NCI-H748 (cell line): Measurements from ENCODE around the gene COL16A1.

Experiments used
- DNase-seq: peaks from one replicate; lab custom pipeline; 2025; ENCODE audit not compliant: unreplicated experiment; lab: John Stamatoyannopoulos, UW

The COL16A1 gene

DNA sequence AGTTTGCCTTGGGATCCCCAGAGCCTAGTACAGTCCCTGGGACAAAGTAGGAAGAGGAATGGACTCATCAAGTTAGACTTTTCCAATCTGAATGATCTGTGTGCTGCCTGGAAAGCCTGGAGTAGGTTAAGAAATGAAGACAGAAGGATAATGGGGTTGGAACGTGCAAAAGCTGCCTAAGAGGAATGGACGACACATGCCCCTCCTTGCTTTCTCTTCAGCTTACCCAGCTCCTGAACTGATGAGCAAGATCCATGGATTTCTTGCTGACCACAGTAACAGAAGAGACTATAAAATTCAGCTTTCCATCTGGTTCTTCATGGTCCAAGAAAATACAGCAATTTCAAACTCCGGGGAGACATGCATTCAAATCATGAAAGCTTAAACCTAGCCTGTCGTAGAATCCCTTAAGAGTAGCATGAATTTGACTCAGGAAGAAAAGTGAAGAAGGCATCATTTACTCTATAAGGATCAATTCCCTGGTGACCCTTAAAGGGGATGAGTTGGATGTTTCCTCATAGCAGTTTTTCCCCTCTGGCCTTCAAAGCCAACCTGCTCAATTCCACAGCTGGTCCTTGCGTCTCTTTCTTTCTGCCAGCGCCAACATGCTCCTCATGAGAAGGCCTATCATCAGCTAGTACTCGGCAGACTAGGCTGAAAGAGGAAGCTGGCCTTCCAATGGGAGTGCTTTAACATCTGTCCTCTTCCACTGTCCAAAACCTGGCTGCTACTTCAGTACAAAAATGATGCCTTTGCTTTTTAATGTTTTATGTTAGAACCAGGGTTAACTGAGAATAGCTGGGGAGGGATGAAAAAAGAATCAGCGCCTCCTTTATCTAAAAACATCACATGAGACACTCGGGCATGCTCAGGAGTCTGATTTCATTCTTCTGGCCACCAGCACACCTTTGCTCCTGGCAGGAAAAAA lies 53.4 kb downstream of the COL16A1 start:
- no peak for DNase-seq

DNA sequence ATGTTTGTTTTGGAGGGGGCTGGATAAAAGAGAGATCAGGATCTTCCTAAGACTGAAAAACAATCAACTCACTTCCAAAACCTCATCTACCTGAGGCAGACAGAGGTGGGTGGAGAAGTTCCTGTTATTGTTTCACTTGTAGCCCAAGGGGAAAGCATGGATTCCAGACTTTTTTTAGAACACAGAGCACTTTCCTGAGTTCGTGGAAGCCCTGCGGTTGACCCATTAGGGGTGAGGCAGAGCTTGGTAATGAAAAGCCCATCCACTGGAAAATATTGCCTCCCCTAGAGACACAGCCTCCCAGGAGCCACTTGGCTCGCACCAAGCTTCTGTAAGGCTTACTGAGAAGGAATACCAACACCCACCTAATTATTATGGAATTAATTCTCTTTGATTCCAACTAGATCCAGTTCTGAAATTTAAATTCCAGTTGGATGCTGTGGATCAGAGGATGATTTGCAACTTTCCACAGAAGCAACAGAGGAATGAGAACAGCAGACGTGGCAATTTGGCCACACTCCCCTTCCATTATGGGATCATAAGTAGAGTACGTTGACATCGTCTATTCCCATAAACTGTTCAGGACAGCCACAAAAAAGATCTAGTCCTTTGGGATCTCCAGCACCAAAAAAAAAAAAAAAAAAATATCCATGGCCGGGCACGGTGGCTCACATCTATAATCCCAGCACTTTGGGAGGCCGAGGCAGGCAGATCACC lies 55.0 kb downstream of the COL16A1 start:
- DNase-seq = no peak

DNA sequence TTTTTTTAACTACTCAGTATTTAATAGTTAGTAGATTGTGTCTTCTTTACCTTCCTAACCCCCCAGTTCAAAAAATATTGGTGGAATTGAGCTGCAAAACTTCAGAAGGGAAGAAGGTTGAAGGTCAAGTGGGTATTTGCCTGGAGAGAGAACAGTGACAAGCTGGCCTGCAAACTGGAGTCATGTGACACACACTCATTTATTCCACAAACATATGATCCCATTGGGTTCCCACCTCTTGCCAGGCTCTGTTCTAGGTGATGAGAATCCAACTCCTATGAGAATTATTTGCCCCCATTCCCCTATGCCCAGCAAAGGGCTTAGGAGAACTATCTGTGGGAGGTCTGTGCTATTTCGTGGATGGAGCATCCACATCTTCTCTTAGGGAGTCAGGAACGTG lies 55.6 kb downstream of the COL16A1 start:
- no peak for DNase-seq

DNA sequence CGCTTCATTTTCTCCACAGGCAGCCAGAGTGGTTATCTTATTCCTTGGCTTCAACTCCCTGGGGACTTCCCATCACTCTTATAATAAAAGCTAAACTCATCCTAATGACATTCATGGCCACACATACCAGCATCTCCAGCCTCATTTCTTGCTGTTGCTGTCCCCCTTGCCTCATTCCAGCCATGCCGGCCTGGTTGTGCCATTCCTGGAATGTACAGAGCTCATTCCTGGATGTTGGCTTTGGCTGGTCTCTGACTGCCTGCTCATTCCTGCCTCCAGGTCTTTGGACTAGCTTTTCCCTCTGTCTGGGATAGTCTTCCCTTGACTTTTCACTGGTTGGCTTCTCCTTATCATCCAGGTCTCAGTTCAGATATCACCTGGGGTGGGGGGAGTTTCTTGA lies 56.7 kb downstream of the COL16A1 start:
- no peak for DNase-seq

DNA sequence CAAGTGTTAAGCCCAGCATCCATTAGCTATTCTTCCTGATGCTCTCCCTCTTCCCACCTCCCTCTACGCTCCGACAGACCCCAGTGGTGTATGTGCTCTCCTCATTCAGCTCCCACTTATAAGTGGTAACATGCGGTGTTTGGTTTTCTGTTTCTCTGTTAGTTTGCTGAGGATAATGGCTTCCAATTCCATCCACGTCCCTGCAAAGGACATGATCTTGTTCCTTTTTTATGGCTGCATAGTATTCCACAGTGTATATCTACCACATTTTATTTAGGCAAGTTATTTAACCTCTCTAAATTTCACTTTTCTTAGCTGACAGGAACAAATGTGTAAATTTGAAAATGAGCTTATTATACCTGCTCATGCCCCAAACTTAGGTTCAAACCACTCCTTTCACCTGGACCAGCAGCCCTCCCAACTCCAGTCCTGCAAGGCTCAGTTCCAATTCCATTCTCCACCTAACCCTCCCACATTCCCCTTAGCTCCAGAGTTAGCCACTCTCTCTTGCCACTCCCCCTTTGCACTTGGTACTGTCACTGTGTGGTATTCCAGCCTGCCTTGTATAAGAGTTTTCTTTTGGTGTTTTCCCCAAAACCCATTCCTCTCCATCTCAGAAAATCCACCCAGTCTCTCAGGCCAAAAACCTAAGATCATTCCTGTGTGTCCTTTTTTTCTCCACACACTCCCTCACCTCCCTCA lies 57.4 kb downstream of the COL16A1 start:
- DNase-seq = no peak

DNA sequence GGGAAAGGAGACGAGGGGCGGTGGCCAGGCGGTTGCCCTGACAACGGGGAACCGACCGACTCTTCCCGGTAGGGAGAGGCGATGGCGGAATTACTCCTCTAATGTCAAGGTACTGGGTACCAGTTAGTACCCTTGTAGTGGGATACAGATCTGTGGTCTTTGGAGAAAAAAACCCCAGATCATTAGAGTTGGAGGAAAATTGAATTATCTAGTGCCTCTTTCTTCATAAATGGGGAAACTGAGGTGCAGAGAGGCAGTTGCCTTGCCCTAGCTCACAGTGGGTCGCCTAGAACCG lies 58.6 kb downstream of the COL16A1 start:
- no peak for DNase-seq

DNA sequence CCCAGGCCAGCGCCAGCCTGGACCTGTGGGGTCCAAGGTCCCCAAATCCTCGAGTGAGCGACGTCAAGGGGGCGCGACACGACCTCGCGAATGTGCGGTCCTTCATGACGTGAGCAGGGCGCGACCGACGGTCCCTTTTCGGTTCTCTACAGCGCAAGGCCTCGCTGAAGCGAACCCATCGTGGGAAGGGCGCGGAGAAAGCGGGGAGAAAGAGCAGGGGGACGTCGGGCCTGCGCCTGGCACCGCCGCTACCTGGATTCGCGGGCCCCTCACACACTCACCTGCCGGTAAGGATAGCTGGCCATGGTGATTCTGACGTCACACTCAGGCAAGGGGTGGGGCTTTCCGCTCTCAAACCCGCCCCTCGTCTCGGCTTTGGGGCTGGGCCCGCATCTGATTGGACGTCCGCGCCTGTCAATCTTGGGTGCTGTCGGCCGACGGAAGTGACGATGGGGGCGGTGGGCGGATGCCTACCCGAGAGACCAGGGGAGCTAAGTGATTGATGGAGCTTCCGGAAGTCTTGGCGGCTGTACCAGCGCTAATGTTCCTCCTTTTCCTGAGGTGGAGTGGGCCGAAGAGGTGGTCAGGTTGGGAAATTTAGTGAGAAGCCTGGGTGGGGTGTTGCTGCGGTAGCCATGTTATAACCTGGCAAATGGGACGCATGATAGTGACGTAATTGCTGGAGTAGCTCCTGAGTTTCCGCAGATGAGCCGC lies 59.1 kb downstream of the COL16A1 start, which contains the start of gene PEF1:
TSS of gene PEF1 (minus strand) at position 317 of the 714 bp plus-strand sequence. CDS start at position 305, 12 bp downstream.
- peak; percentile 98 for DNase-seq

DNA sequence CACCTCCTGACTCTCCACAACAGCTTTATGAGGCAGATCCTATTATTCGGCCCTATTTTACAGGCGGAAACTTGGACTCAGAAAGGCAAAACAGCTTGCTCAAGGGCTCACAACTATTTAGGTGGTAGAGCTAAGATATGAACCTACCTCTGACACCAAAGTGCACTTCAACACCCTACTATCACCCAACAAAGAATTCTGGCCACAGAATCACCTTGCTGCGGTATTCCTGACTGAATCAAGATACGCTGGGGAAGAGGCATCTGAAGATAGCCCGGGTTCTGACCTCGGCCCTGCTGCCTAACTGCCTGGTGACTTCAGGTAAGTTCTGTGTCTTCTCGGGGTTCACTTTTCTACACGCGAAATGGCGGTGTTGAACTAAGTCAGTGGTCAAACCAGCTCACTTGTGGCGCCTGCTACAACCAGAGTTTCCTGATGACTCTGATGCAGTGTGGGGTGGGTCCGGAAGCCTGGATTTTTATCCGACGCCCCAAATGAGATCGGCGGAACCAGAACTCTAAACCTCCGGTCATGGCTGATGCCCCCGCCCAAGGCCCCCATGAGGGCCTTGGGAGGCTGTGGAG lies 59.7 kb downstream of the COL16A1 start:
- DNase-seq = no peak

DNA sequence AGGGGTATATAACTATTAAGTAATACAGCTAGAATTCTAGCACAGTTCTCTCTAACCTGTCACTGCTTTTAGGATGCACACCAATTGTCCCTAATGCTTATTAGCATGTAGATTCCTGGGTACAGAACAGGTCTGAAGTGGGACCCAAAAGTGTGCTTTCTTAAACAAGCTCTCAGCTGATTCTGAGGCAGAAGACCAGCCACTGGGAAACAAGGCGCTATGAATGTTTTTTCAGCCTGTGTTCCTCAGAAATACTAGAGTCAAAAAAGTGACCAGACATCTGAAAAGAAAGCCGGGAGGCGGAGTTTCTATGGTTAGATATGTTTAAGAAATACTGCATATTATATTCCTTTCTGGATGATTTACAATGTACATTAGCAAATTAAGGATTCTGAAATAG lies 60.9 kb downstream of the COL16A1 start:
- DNase-seq = no peak

DNA sequence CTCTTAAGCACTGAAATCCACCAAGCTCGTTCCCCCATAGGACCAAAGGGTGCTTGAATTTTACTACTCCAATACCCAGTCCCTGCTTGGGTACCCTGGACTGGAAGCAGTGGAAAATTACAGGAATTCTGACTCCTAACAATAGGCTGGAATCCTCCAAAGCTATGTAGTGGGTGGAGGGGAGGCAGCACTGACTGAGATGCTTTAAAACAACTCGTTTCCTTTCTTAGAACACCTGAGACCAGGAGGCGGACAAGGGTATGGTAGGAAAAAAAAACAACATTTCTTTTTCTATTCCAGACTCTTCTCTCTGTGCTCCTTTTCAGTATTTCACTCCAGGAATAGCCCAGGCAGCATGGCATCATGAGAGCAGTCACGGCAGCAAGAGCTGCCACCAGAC lies 61.5 kb downstream of the COL16A1 start:
- no peak for DNase-seq

DNA sequence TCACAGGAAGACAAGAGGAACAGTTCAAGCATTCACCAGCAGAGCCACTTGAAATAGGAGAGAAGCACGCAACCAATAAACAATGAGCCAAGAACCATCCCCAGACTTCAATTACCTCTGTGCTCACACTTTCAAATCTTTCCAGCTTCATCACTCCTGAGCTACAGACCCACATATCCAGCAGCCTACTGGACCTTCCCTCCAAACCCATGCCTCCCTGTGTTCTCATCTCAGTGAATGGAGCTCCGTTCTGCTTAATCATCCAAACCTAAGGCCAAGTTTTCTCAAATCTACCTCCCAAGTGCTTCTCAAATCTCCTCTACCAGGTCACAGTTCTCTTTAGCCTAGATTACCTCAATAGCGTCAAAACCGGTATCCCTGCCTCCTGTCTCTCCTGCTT lies 62.9 kb downstream of the COL16A1 start:
- no peak for DNase-seq

DNA sequence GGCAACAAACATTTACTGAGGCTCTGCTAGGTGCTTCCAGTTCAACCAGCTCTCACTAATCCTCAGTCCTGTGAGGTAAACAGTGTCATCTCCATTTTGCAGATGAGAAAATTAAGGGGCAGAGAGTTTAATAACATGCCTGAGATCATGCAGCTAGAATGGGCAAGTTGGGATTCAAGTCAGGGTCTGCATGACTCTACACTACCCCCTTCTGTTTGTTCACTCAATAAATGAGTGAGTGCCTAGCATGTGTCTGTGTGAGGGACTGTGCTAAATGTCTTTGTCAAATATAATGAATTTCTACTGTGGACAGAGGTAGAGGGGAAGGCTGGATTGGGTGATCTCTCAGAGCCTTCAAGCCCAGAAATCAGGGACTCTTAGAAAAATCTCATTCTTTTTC lies 63.6 kb downstream of the COL16A1 start:
- no peak for DNase-seq

DNA sequence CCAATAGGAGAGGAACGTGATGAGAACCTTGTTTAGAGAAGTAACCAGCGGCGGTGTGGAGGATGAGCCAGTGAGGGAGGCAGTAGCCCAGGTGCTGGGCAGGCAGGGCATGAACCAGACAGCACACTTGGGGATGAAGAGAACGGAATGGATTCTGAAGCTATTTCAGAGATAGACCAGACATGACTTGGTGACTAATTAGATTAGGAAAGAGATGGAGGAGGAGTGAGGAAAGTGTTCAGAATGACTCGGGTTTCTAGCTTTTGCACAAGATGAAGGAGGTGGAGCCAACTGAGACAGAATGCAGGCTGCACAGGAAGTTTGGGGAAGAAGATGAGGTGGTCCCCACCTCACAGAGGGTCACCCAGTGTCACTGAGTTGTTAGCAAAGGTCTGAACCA lies 64.3 kb downstream of the COL16A1 start:
- DNase-seq = no peak

DNA sequence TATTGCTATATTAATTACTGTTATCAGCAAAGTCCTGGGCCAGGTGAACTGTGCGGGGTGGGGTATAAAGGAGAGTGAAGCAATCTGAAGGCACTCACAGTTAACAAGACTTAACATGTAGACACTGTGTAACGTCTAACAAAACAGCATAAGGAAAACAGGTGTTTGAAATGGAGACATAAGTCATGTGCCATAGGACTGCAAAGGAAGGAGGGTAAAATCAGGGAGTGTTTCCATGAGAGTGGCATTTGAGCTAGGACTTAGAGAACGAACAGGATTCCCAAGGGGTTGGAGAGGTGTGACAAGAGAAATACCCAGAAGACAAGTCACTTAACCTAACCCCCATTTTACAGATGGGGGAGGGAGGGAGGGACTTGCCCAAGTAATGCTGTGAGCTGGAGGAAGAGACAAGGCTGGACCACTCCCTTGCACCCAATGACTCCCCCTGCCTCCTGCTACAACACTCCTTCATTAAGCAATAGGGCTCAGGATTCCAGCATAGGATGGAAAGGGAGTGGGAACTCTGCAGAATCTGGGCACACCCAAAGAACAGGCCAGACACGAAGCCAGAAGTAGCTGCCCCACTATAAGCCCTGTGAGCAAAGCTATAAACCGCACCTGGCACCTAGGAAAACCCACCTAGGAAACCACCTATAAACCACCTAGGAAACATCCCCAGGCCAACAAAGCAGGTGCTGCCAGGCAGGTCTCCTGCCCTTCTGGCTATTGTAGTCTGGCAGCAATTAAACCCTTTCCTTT lies 65.7 kb downstream of the COL16A1 start:
- DNase-seq = no peak

DNA sequence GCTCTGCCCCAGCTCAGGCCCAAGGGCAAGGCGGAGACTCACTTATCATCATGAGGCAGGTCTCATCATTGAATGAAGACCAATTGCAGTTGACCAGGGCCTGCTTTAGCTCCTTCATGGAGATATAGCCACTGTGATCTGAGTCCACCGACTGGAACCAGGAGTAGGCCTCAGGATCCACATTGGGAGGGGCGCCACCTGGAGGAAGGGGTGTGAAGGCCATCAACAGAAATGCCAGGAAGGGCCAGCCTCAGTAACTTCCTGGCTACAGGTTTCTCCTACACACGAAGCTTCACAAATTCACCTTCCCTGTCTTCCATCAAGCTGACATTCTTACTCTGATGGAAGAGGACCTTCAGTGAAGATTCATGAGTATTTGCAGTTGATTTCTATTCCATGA lies 70.7 kb downstream of the COL16A1 start:
- peak; percentile 2 for DNase-seq

DNA sequence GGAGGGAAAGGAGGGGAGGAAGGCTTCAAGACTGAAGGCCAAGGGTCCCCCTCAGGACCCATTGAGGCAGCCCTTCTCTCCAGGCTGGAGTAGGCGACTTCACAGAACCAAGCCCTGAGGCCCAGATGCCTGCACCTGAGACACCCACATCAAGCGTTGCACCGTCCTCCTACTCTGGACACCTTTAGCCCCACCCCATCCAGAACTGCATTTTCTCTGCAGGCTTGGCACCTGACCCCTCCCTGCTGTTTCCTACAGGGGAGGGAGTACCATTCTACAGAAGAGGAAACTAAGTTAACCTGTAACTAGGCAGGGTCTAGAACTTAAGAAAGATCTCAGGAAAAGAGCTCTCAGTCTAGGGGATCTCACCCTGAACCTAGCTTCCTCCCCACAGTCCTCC lies 71.2 kb downstream of the COL16A1 start:
- no peak for DNase-seq

DNA sequence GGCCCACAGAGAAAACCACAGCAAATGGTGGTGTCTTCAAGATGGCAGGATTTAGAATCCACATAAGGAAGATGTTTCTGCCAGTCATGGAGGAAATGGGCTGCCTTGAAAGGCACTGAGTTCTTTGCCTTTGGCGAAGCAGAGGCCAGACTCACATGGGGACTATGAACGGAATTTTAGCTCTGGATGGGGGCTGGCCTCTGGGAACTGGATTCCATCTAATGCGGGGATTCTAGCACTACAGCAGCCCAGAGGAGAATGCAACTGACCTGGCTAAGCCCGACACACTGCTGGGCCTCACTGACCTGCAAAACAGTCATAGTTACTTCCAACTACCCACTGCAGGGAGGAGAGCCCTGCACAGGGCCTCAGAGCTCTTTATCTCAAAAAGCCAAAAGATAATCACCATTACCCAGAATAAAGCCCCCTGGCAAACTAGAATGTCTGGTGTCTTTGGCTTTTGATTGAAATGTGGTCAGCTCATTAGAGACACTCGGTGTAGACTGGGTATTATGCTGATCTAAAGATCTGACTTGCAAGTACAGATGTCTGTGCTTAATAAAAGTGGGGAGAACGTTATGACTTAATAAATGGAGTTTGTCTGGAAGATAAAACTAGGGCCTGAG lies 74.8 kb downstream of the COL16A1 start:
- DNase-seq = no peak

DNA sequence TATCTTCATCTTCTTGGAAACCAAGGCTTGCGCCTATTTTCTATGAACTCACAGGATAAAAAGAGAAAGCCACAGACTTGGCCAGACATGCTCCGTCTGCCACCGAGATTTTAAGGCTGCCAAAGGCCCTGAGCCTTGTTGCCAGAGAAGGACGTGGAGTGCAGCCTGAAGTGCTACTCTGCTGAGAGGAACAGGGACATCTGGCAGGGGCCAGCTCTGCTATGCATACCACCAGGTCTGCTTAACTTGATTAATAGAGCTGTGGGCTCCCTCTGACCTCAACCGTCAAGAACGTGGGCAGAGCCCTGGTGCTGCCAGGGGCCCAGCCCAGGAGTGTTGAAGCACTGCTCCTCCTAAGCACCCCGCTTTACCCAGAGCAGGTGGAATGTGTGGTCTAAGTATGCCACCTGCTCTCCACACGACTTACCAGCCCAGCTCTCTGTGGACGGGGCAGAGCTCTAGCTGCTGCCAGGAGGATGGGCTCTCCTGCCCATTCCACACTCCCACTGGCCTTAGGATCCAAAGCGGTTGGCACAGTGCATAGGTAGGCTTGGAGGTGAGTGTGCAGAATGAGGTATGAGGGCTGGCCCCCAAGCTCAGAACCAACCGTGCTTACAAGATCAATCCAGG lies 75.8 kb downstream of the COL16A1 start:
- no peak for DNase-seq

DNA sequence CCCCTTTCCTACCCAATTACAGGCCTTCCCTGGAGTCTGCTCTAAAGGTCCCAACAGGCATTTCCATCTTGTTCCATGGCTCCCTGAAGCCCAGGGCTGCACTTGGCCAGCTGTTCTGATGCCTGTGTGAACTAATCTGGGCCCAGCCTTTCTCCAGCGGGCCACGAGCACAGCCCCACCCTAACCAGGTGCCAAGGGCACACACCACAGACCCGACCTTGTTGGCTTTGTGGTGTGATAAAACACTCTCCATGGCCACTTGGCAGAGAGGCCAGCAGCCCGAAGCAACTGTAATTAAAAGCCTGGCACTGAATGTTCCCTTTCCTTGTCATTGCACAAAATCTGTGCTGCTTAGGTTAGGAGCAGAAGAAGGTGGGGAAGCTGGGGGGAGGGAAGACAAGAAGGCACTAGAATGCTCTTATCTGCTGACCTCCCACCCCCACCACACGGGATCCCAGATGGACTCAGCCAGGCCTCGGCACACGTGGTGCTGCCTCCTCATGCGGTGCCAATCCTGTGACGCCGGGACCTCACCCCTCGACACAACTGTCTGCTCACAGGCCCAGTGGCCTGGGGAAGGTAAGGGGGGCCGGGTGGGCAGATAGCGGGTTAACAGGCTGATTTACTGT lies 76.4 kb downstream of the COL16A1 start:
- no peak for DNase-seq
